ENCODE results near the gene MBOAT1. TPM values are rescaled to one million over a fixed set of nuclear protein-coding genes. Genes with fewer than 3 reads are reported as not detected.
A peak's percentile ranks its signal among the peaks of the same experiment; 100 is the strongest.

The MBOAT1 gene
- total RNA-seq, 4 donors from 2014 or later: 5.3 to 18.8 (median 8.2) TPM

DNA sequence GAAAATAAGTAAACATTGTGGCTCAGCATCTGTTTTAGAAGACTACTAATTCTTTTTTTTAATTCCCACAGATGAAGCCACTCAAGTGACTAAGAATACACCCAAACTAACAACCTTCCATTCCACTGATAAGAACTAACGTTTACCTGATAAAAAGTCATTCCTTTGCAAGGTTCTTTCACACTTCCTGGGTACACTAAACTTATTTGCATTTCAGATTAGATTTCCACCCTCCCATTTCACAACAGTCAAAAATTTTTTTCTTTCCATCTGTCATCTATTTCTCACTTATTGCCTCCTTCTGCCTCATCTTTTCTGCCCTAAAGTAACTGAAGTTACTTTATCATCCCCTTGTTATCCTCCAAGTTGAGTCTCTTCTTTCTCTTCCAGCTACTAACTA is 20.3 kb downstream of the MBOAT1 start:
- DNase-seq (ENCODE audit: low spot score in 2 of 2): no peak
- Histone ChIP-seq H3K27ac (no peak overlapping the region), H3K4me3 (no peak overlapping the region), H3K27me3 (no peaks in the 10 kb centered on the region), H3K9me3 (no peaks in the 10 kb centered on the region), H3K4me1 (peaks cover 14% of the 10 kb centered on the region), H3K36me3 (no peaks in the 10 kb centered on the region)
- TF ChIP-seq POLR2AphosphoS5 (IDR thresholded peaks at IDR 0.05): no peak
- no peak for TF ChIP-seq POLR2A (IDR thresholded peaks at IDR 0.05)
- TF ChIP-seq, protein P1, sequence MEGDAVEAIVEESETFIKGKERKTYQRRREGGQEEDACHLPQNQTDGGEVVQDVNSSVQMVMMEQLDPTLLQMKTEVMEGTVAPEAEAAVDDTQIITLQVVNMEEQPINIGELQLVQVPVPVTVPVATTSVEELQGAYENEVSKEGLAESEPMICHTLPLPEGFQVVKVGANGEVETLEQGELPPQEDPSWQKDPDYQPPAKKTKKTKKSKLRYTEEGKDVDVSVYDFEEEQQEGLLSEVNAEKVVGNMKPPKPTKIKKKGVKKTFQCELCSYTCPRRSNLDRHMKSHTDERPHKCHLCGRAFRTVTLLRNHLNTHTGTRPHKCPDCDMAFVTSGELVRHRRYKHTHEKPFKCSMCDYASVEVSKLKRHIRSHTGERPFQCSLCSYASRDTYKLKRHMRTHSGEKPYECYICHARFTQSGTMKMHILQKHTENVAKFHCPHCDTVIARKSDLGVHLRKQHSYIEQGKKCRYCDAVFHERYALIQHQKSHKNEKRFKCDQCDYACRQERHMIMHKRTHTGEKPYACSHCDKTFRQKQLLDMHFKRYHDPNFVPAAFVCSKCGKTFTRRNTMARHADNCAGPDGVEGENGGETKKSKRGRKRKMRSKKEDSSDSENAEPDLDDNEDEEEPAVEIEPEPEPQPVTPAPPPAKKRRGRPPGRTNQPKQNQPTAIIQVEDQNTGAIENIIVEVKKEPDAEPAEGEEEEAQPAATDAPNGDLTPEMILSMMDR (IDR thresholded peaks at IDR 0.05): no peak
- no peak for TF ChIP-seq EP300 (IDR thresholded peaks at IDR 0.05)
- 51% methylated on average over 1 of the region's 1 CpG for WGBS

DNA sequence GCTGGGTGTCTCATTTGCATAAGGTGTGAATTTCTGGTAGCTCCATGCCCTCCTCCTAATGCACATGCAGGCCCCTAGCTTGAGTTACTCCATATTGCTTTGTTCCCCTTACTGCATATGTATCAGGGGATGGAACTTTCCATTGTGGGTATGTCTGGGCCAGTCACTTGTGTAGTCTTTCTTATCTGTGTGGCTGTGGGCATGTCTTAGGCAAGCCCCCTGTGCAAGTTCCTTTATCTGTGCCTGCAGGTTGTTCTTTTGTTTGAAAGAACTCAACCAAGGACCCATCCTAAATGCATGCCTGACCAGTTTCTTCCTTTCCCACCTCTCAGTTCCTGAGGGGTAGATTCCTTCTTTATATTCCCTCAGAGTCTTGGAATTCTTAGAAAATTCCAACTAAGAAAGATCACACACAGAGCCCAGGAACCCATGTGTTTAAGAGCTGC is 23.6 kb downstream of the MBOAT1 start:
- no peak for TF ChIP-seq POLR2A (IDR thresholded peaks at IDR 0.05)
- TF ChIP-seq EP300 (IDR thresholded peaks at IDR 0.05): no peak
- no peak for TF ChIP-seq POLR2AphosphoS5 (IDR thresholded peaks at IDR 0.05)
- TF ChIP-seq, protein P1 (IDR thresholded peaks at IDR 0.05): no peak
- Histone ChIP-seq H3K27me3 (no peaks in the 10 kb centered on the region), H3K4me1 (peaks cover 11% of the 10 kb centered on the region), H3K36me3 (no peaks in the 10 kb centered on the region), H3K9me3 (no peaks in the 10 kb centered on the region), H3K27ac (no peak overlapping the region), H3K4me3 (no peak overlapping the region)
- DNase-seq (ENCODE audit: low spot score in 2 of 2): no peak

DNA sequence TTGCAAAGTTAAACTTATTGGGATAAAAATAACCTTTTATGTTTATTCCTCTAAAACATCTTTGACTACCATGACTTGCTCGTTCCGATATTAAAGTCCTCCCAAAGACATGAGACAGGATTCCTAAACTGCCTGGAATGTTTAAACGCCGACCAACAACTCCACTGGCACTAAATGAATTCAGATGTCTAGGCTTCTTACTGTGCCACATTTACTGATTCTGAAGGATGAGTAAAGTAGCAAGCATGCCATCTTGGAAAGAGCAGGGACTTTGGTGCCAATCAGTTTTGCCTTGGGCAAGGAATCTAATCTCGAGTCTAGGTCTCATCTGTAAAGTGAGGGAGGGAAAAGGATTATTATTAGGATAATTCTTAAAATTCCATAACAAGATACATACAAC is 25.3 kb downstream of the MBOAT1 start:
- 39% methylated on average over 5 of the region's 5 CpGs for WGBS
- Histone ChIP-seq H3K4me3 (no peak overlapping the region), H3K4me1 (peaks cover 11% of the 10 kb centered on the region), H3K27me3 (no peaks in the 10 kb centered on the region), H3K9me3 (no peaks in the 10 kb centered on the region), H3K36me3 (no peaks in the 10 kb centered on the region), H3K27ac (no peak overlapping the region)
- no peak for DNase-seq (ENCODE audit: low spot score in 2 of 2)
- TF ChIP-seq POLR2A (IDR thresholded peaks at IDR 0.05) (no peak), POLR2AphosphoS5 (IDR thresholded peaks at IDR 0.05) (no peak), EP300 (IDR thresholded peaks at IDR 0.05) (no peak)
- TF ChIP-seq, protein P1 (IDR thresholded peaks at IDR 0.05): no peak

DNA sequence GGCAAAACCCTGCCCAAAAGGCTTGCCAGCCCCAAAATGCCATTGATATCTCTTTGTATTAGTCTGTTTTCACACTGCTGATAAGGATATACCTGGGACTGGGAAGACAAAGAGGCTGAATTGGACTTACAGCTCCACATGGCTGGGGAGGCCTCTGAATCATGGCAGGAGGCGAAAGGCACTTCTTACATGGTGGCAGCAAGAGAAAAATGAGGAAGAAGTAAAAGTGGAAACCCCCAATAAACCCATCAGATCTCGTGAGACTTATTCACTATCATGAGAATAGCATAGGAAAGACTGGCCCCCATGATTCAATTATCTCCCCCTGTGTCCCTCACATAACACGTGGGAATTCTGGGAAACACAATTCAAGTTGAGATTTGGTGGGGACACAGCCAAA is 28.6 kb downstream of the MBOAT1 start:
- no peaks in the 10 kb centered on the region for H3K36me3 ChIP-seq
- DNase-seq (ENCODE audit: low spot score in 2 of 2): no peak
- TF ChIP-seq, protein P1 (IDR thresholded peaks at IDR 0.05): no peak
- TF ChIP-seq POLR2AphosphoS5 (IDR thresholded peaks at IDR 0.05): no peak
- no peak for TF ChIP-seq POLR2A (IDR thresholded peaks at IDR 0.05)
- H3K27me3 ChIP-seq: no peaks in the 10 kb centered on the region
- H3K4me1 ChIP-seq: peaks cover 8% of the 10 kb centered on the region
- H3K9me3 ChIP-seq: no peaks in the 10 kb centered on the region
- no peak overlapping the region for H3K4me3 ChIP-seq
- H3K27ac ChIP-seq: no peak overlapping the region
- 98% methylated on average over 3 of the region's 3 CpGs for WGBS

DNA sequence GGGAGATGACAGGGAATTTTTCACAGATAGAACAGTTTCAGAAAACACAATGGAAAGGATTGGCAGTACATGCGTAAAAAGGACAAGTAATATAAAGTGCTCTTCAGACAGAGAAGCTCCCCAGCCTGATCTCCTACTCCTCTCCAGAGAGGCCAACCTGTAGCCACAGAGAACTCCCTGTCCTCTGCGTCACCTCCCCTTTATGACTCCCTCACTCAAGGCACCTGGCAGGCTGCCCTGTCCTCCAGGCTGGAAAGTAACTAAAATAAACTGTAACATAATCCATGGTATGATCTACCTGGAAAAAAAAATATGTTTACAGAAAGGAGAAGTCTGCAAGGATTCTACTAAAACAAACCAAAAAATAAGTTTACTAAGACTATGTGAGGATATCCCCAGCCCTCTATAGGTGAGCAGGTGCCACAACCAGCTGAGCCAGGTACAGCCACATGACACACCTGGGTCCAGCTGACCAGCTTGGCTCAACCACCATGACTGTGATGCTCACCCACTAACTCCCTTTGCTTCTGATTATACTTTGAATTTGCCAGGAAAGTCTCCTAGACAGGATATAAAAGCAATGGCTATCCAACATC is 29.2 kb downstream of the MBOAT1 start:
- Histone ChIP-seq H3K4me3 (no peak overlapping the region), H3K27me3 (no peaks in the 10 kb centered on the region), H3K9me3 (no peaks in the 10 kb centered on the region), H3K36me3 (no peaks in the 10 kb centered on the region), H3K27ac (peak overlapping the region; percentile 13), H3K4me1 (peaks cover 8% of the 10 kb centered on the region)
- no peak for TF ChIP-seq POLR2AphosphoS5 (IDR thresholded peaks at IDR 0.05)
- TF ChIP-seq, protein P1 (IDR thresholded peaks at IDR 0.05): no peak
- TF ChIP-seq EP300 (IDR thresholded peaks at IDR 0.05): no peak
- TF ChIP-seq POLR2A (IDR thresholded peaks at IDR 0.05): no peak
- DNase-seq (ENCODE audit: low spot score in 2 of 2): no peak
- WGBS: 69% methylated on average over 2 of the region's 2 CpGs

Data from suprapubic skin (tissue), 4 donors.